ENCODE measurements around the gene EYS. TPM values are rescaled to one million over a fixed set of nuclear protein-coding genes. Genes with fewer than 3 reads are reported as not detected.

The EYS gene
- total RNA-seq, 1 experiment from 2014 or later = not detected

GRCh38 chr6:65633501-65633900 is 73.5 kb downstream of the EYS start:
- Histone ChIP-seq H3K79me1 (ENCODE audit: insufficient read depth, low read depth, low read length, poor library complexity, severe bottlenecking) (no peaks in the 10 kb centered on the region), H3K4me1 (ENCODE audit: insufficient read depth, low read length) (no peaks in the 10 kb centered on the region), H3T11ph (ENCODE audit: low read length) (no peak overlapping the region), H3K4me2 (ENCODE audit: insufficient read depth, insufficient read length, low read length) (no peak overlapping the region), H3K14ac (ENCODE audit: insufficient read depth, low read length) (no peak overlapping the region), H3K23ac (ENCODE audit: insufficient read length, low read depth, low read length) (no peak overlapping the region), H2BK5ac (ENCODE audit: insufficient read length, low read length) (no peak overlapping the region), H3K23me2 (ENCODE audit: insufficient read length, low read depth, low read length, poor library complexity, severe bottlenecking) (no peaks in the 10 kb centered on the region), H2BK12ac (ENCODE audit: insufficient read length, low read depth, low read length) (no peak overlapping the region), H3K9ac (ENCODE audit: extremely low read depth, insufficient read length, low read length) (no peak overlapping the region), H4K8ac (replicated peaks; ENCODE audit: insufficient read length, low read depth, low read length) (no peak overlapping the region), H3K56ac (ENCODE audit: insufficient read length, low read depth, low read length) (no peak overlapping the region), H3K18ac (ENCODE audit: insufficient read length, low read depth, low read length) (no peak overlapping the region), H3K4ac (ENCODE audit: low read depth, low read length) (no peak overlapping the region), H4K5ac (ENCODE audit: insufficient read length, low read depth, low read length) (no peak overlapping the region), H3K27me3 (ENCODE audit: insufficient read depth, low read length) (no peaks in the 10 kb centered on the region), H4K20me1 (ENCODE audit: control insufficient read depth, insufficient read depth, insufficient read length) (peaks cover 3% of the 10 kb centered on the region), H3K79me2 (ENCODE audit: insufficient read depth, low read length) (no peaks in the 10 kb centered on the region), H4K91ac (ENCODE audit: insufficient read length, low read depth, low read length) (no peak overlapping the region), H3K9me3 (ENCODE audit: control insufficient read depth, low read depth, low read length) (no peaks in the 10 kb centered on the region), H2AFZ (ENCODE audit: low read length) (no peak overlapping the region), H3K27ac (ENCODE audit: insufficient read length, low read depth, low read length) (no peak overlapping the region), H2BK20ac (ENCODE audit: low read depth, low read length, poor library complexity, severe bottlenecking) (no peak overlapping the region), H2AK5ac (ENCODE audit: insufficient read length, low read length) (no peak overlapping the region), H2BK120ac (ENCODE audit: low read depth, low read length, poor library complexity, severe bottlenecking) (no peak overlapping the region), H2BK15ac (ENCODE audit: low read depth, low read length) (no peak overlapping the region)
- H3K4me3 Mint-ChIP-seq = no peak overlapping the region
- TF ChIP-seq, protein P1, sequence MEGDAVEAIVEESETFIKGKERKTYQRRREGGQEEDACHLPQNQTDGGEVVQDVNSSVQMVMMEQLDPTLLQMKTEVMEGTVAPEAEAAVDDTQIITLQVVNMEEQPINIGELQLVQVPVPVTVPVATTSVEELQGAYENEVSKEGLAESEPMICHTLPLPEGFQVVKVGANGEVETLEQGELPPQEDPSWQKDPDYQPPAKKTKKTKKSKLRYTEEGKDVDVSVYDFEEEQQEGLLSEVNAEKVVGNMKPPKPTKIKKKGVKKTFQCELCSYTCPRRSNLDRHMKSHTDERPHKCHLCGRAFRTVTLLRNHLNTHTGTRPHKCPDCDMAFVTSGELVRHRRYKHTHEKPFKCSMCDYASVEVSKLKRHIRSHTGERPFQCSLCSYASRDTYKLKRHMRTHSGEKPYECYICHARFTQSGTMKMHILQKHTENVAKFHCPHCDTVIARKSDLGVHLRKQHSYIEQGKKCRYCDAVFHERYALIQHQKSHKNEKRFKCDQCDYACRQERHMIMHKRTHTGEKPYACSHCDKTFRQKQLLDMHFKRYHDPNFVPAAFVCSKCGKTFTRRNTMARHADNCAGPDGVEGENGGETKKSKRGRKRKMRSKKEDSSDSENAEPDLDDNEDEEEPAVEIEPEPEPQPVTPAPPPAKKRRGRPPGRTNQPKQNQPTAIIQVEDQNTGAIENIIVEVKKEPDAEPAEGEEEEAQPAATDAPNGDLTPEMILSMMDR (conservative IDR thresholded peaks at IDR 0.05) = no peak
- peaks cover 0 to 7% (median 2%) of the 10 kb centered on the region in 3 experiments; a peak in 5 of 7 replicates for H3K36me3 Mint-ChIP-seq (ENCODE audit: insufficient read depth in 1 of 3, low read depth in 3 of 3)
- H3K27ac Mint-ChIP-seq = no peak overlapping the region
- no CpG with 5 or more reads among the region's 1 CpG for WGBS (ENCODE audit: extremely low coverage, insufficient read length, low lambda C conversion rate)
- peaks cover 0 to 11% of the 10 kb centered on the region in 2 experiments; a peak in 3 of 4 replicates for H3K4me1 Mint-ChIP-seq
- no peaks in the 10 kb centered on the region for H3K27me3 Mint-ChIP-seq (ENCODE audit: low read depth)
- no peak for DNase-seq
- peaks cover under 1 to 6% of the 10 kb centered on the region in 2 experiments; a peak in 4 of 5 replicates for H3K9me3 Mint-ChIP-seq
